CD4-positive, alpha-beta T cell treated with Interleukin-17A for 1 hour (primary cell): Measurements from ENCODE around the gene GRIA1.
"Not testable (repeated sequence)": the region's sequence is repeated elsewhere in the genome, so short reads cannot be mapped to it uniquely, and the experiment has no call there.

Experiments
- DNase-seq: peaks from one replicate; pipeline ENCODE4 v3.0.0-alpha.2; 2020

Gene GRIA1

DNA sequence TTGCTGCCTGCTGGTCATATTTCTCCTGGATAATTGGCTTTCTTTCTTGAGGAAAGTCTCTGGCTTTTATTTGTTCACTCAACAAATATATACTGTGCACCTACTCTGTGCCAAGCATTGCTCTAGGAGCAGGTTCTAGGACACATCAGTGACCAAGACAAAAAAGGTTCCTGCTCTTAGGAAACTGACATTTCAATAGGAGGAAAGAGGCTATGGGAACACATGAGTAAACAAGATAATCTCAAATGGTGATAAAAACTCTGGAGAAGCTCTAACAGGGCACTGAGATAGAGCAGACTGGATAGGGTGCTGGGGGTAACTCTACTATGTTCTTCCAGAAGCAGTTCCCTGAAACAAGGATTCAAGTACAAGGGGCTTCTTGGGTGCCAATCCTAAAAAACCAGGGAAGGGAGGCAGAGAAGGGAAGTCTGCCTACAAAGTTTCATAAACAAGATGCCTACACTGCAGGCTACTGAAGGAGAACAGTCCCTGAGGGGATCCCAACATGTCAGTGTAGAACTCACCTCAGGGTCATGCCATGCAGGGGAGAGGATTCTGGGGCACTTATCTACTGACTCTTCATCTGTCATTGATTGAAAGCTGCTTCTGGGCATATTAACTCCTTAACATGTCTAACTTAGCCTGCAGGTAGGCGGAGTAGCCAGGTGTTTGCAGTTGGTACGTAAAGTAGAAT is 181.3 kb downstream of the GRIA1 start:
- no peak for DNase-seq

DNA sequence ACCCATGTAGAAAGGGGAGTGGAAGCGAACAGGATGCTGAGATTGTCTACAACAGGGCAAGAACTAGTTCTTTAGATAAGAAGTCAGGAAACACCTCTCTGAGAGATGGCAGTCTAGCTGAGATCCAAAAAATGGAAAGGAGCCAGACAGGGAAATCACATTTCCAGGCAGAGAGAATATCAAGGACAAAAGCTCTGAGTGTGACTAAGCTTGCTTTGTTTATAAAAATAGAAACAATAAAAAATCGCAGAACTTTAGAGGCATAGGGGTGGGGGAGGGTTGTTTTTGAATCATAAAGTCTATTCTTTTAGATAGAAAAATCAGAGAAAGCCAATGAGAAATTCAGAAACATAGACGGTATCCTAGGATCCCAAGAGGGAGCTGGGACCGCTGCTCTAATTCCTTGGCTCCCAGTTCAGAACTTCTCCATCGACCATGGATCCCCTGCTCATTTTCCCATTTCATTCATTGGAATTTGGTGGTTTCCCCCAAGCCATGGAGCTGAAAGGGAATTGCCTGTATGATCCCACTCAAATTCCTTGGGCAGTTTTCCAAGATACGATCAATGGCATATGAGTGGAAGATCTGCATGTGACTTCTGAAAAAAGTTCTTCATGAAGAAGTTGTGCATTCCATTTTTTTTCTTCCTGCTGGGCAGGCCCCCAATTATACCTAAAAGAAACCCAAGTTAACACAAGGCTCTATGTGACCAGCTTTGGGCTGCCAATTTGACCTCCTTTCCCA is 182.0 kb downstream of the GRIA1 start:
- DNase-seq, result no peak

DNA sequence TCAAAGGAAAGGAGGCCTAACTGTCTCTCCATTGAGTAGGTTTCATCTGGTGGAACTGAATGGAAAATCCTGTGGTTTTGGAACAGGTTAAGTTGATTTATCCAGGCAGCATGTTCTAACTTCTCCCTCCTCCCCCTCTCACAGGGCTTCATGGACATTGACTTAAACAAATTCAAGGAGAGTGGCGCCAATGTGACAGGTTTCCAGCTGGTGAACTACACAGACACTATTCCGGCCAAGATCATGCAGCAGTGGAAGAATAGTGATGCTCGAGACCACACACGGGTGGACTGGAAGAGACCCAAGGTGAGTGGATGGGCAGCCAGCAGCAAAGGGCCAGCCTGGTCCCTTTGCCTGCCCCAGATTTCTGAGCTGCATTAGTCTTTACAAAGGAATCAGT is 183.9 kb downstream of the GRIA1 start:
- no peak for DNase-seq

- no peak for DNase-seq
Observed at GRCh38 chr5:153676406-153676805, 185.9 kb downstream of the GRIA1 start.

GRCh38 chr5:153676821-153677220 is 186.4 kb downstream of the GRIA1 start:
- DNase-seq, result no peak

DNA sequence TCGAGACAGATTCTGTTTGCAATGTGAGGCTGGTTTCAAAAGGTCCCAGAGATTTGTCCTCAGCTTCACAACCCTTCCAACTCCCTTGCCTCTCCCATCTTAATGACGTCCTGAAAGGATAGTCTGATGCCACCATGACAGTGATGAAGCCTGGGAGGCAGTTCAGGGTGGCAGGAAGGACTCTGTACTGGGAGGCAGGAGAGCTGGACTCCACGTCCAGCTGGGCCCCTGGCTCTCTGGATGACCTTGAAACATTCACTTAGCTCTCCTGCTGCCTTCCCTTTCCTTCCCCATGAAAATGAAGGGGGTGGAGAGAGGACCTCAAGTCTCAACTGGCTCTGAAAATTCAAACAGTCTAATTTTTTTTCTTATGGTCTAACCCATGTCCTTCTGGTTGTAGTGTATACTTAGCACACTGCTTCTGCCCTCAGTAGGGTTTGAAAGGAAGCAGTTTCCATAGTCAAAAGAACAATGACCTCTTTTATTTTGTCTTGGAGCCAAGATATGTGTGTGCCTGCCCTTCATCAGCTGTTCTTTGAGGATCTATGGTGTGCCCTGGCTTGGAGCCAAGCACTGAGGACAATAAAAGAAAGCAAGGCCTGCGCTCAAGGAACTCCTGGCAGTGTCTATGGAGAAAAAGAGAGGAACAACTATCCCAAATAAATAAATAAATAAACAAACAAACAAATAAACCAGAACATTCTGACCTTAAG is 188.3 kb downstream of the GRIA1 start:
- DNase-seq, result no peak

- DNase-seq, result no peak
Observed at GRCh38 chr5:153690236-153690635, 199.8 kb downstream of the GRIA1 start.

DNA sequence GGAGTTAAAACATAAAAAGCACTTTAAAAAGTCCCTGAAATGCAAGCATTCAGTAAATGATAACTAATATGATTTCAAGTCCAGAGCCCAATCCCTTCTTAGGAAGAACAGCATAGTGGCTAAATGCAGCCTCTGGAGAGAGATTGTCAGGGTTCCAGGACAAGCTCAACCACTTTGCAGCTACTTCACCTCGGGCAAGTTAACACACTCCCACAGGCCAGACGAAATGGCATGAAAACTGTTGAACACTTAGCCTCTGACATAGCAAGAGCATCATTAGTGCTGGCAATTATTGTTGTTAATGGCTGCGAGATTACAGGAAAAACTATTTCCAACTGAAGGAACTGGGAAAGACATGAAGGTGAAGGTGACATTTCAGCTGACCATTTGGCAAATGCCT is 205.8 kb downstream of the GRIA1 start:
- DNase-seq, result no peak

GRCh38 chr5:153699035-153699434 is 208.6 kb downstream of the GRIA1 start:
- no peak for DNase-seq

GRCh38 chr5:153700940-153701339 is 210.5 kb downstream of the GRIA1 start:
- DNase-seq, result no peak

GRCh38 chr5:153702265-153702664 is 211.8 kb downstream of the GRIA1 start:
- no peak for DNase-seq

DNA sequence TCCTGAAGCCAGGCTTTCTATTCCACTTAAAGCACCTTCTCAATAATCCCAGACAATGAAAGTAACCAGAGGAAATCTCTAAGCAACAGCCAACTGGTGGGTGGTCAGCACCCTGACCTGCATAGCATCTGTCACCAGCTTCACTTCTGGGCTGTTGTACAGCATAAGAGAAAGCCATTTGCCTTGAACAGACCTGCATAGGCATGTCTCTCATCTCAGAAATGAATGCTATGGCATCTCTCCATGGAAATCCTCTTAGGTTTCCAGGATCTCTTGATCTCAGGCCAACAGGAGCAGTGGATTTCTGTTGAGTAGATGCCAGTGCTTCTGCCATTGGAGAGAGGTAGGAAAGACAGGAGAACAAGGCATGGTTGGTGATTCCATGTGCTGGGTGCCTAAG is 213.6 kb downstream of the GRIA1 start:
- DNase-seq, result no peak

DNA sequence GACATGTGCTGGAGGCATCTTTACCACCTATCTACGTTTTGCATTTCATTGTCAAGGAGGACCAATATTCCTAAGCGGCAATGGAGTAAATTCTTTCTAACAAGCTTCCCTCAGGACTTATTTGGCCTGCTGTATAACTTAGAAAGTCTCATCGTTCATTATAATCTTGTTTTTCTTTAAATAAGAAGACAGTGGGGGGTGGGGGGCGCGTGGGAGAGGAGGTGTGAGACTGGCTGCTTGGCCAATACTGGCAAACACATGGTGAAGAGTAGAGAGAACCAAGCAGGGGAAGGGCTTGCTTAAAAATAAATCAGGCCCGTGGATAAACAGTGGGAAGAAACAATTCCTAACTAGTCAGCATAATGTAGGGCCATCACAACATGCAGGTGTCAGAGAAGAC is 217.2 kb downstream of the GRIA1 start:
- no peak for DNase-seq

- no peak for DNase-seq
Observed at GRCh38 chr5:153711755-153712154, 221.3 kb downstream of the GRIA1 start.

DNA sequence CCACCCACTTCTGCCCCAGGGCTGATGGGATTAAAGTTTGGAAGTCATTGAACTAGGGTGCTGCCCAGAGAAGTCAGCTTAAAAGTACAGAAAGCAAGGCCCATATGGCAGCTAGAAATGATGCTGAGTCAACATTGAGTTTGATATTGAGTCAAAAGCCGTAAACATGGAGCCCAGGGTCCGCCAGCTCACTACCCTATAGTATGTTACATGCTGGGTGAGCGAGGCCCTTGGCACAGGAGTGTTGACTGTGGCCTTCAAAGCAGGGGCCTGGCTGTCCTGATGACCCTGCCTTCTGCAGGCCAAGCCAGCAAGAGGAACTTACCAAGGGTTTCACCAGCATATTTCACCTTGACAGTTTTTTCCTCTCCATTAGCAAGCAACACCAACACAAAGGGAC is 222.5 kb downstream of the GRIA1 start:
- no peak for DNase-seq

DNA sequence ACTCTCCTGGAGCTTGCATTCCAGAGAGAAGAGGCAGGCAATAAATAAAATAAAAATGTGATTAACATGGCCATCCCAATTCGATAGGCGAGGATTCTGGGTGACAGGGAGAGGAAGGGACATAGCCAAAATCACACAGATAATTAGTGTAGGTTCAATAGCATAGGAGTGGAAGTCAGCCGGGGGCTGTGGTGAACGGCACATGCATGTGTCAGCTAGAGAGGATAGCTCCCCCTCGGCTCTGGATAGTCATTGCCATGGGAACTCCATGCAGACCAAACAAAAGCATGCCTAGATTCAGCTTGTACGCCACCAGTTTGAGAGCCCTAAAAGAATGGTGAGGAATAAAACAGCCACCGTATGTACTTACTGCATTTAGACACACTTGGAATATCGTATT is 223.5 kb downstream of the GRIA1 start:
- DNase-seq, result no peak

GRCh38 chr5:153714798-153715197 is 224.3 kb downstream of the GRIA1 start:
- no peak for DNase-seq

GRCh38 chr5:153717287-153717686 is 226.8 kb downstream of the GRIA1 start:
- DNase-seq, result no peak

GRCh38 chr5:153718713-153719112 is 228.2 kb downstream of the GRIA1 start:
- no peak for DNase-seq

DNA sequence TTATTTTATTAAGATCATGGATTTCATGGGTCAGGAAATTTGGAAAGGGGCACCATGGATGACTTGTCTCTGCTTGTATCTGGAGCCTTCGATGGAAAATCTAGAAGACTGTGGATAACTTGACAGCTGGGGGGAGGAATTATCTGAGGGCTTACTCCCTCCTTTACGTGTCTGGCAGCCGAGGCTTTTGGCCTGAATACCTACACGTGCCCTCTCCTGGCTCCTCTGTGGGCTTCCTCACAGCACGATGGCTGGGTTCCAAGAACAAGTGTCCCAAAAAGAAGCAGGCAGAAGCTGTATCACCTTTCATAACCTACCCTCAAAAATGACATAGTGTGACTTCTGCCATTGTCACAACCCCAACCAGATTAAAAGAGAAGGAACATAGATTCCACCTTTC is 228.9 kb downstream of the GRIA1 start:
- DNase-seq, result no peak

GRCh38 chr5:153723022-153723610 is 232.6 kb downstream of the GRIA1 start:
- DNase-seq, result not testable (repeated sequence)

- no peak for DNase-seq
Observed at GRCh38 chr5:153742060-153742459, 251.6 kb downstream of the GRIA1 start.

- no peak for DNase-seq
Observed at GRCh38 chr5:153744751-153745150, 254.3 kb downstream of the GRIA1 start.
